Neural cell (in vitro differentiated cells): ENCODE results near the gene ANAPC5.

Experiments
- CTCF ChIP-seq: fragments of 450-650 bp; IDR thresholded peaks from 2 replicates; pipeline ENCODE4 v1.5.1; 2014; ENCODE audit warnings: antibody characterized with exemption, mild to moderate bottlenecking, moderate library complexity; ENCODE audit not compliant: poor library complexity, severe bottlenecking
- EP300 ChIP-seq: fragments of 450-650 bp; conservative IDR thresholded peaks from 2 replicates; pipeline ENCODE4 v1.6.1; 2014; ENCODE audit warnings: antibody characterized with exemption, mild to moderate bottlenecking, moderate library complexity; ENCODE audit not compliant: poor library complexity, severe bottlenecking
- EZH2 ChIP-seq: fragments of 200-600, 300-800 bp; shearing (Covaris generic), sonication (generic); IDR thresholded peaks from 2 replicates; pipeline ENCODE4 v1.6.1; 2014; ENCODE audit warnings: antibody characterized with exemption, low read length, borderline replicate concordance, mild to moderate bottlenecking; ENCODE audit not compliant: insufficient read depth, poor library complexity, severe bottlenecking
- MXI1 ChIP-seq: fragments of 450-650 bp; conservative IDR thresholded peaks from 2 replicates; pipeline ENCODE4 v1.6.1; 2014; ENCODE audit warnings: antibody characterized with exemption, mild to moderate bottlenecking; ENCODE audit not compliant: poor library complexity, severe bottlenecking
- POLR2AphosphoS5 ChIP-seq: IDR thresholded peaks from 2 replicates; pipeline ENCODE4 v1.6.1; 2012
- REST ChIP-seq: IDR thresholded peaks from 2 replicates; pipeline ENCODE4 v1.6.1; 2012; ENCODE audit warnings: borderline replicate concordance

- TF ChIP-seq MXI1 (no peak), CTCF (no peak), EP300 (no peak), EZH2 (no peak), REST (no peak), POLR2AphosphoS5 (no peak)
These were observed 3.6 kb upstream of the ANAPC5 start for GRCh38 chr12:121355818-121356217.
